ENCODE results near the gene SEC16A. TPM values are rescaled to one million over a fixed set of nuclear protein-coding genes. Genes with fewer than 3 reads are reported as not detected.

SEC16A gene
- polyA plus RNA-seq, 4 donors: 55.1 to 68.6 (median 62.3) TPM

- DNase-seq (ENCODE audit: low read depth in 4 of 4, low spot score in 3 of 4): peak in 3 of 4 donors; percentile 66 to 79 (median 76)
Observed at GRCh38 chr9:136520053-136520540, 37.3 kb upstream of the SEC16A start.

GRCh38 chr9:136519263-136520052 lies 36.6 kb upstream of the SEC16A start:
- no peak for DNase-seq (ENCODE audit: low read depth in 4 of 4, low spot score in 3 of 4)

GRCh38 chr9:136518623-136519022 lies 35.8 kb upstream of the SEC16A start:
- no peak for DNase-seq (ENCODE audit: low read depth in 4 of 4, low spot score in 3 of 4)

- DNase-seq (ENCODE audit: low read depth in 4 of 4, low spot score in 3 of 4): no peak
Observed at GRCh38 chr9:136517950-136518349, 35.1 kb upstream of the SEC16A start.

GRCh38 chr9:136517012-136517743 lies 34.3 kb upstream of the SEC16A start:
- DNase-seq (ENCODE audit: low read depth in 4 of 4, low spot score in 3 of 4): no peak

- no peak for DNase-seq (ENCODE audit: low read depth in 4 of 4, low spot score in 3 of 4)
Observed at GRCh38 chr9:136516191-136516654, 33.4 kb upstream of the SEC16A start.

GRCh38 chr9:136515276-136515675 lies 32.4 kb upstream of the SEC16A start:
- no peak for DNase-seq (ENCODE audit: low read depth in 4 of 4, low spot score in 3 of 4)

- DNase-seq (ENCODE audit: low read depth in 4 of 4, low spot score in 3 of 4): no peak
Observed at GRCh38 chr9:136514022-136514714, 31.3 kb upstream of the SEC16A start.

- DNase-seq (ENCODE audit: low read depth in 4 of 4, low spot score in 3 of 4): no peak
Observed at GRCh38 chr9:136513191-136513590, 30.4 kb upstream of the SEC16A start.

GRCh38 chr9:136512651-136513071 lies 29.8 kb upstream of the SEC16A start:
- no peak for DNase-seq (ENCODE audit: low read depth in 4 of 4, low spot score in 3 of 4)

- DNase-seq (ENCODE audit: low read depth in 4 of 4, low spot score in 3 of 4): no peak
Observed at GRCh38 chr9:136511670-136512592, 29.1 kb upstream of the SEC16A start.

GRCh38 chr9:136511144-136511669 lies 28.4 kb upstream of the SEC16A start:
- no peak for DNase-seq (ENCODE audit: low read depth in 4 of 4, low spot score in 3 of 4)

GRCh38 chr9:136510561-136510960 lies 27.7 kb upstream of the SEC16A start:
- DNase-seq (ENCODE audit: low read depth in 4 of 4, low spot score in 3 of 4): no peak

GRCh38 chr9:136509549-136509948 lies 26.7 kb upstream of the SEC16A start:
- no peak for DNase-seq (ENCODE audit: low read depth in 4 of 4, low spot score in 3 of 4)

GRCh38 chr9:136508729-136509500 lies 26.1 kb upstream of the SEC16A start:
- no peak for DNase-seq (ENCODE audit: low read depth in 4 of 4, low spot score in 3 of 4)

- no peak for DNase-seq (ENCODE audit: low read depth in 4 of 4, low spot score in 3 of 4)
Observed at GRCh38 chr9:136507992-136508375, 25.1 kb upstream of the SEC16A start.

GRCh38 chr9:136507221-136507991 lies 24.6 kb upstream of the SEC16A start:
- DNase-seq (ENCODE audit: low read depth in 4 of 4, low spot score in 3 of 4): no peak

- no peak for DNase-seq (ENCODE audit: low read depth in 4 of 4, low spot score in 3 of 4)
Observed at GRCh38 chr9:136506425-136506824, 23.6 kb upstream of the SEC16A start.

Data from right renal pelvis (tissue), 4 donors.